ENCODE measurements around the gene HMBS. TPM values are rescaled to one million over a fixed set of nuclear protein-coding genes. Genes with fewer than 3 reads are reported as not detected.

HMBS gene
- total RNA-seq, 5 donors from 2014 or later (not counting 1 experiment from before 2014, with no cell fraction given) = 6.7 to 17.8 (median 12.3) TPM

DNA sequence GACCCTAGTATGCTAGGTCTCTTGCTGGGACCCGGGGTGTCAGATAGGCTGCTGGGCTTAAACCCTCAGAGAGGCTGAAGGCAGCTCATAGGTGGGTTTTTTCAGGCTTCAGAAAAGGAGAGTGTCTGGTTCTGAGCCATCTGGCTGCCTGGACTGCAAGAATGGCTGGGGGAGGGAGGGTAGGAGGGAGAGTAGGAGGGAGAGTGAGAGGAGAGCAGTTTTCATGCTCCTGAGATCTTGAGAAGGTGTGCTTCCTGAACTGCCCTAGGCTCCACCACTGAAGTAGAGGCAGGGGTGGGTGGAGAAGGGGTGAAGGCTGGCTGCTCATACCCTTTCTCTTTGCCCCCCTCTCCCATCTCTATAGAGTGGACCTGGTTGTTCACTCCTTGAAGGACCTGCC lies 4.6 kb downstream of the HMBS start:
- Mint-ChIP-seq H3K27ac (no peak overlapping the region), H3K27me3 (no peaks in the 10 kb centered on the region), H3K4me3 (no peak overlapping the region), H3K9me3 (no peaks in the 10 kb centered on the region), H3K36me3 (peaks cover 11% of the 10 kb centered on the region), H3K4me1 (peaks cover 27 to 41% (median 39%) of the 10 kb centered on the region in 3 donors)
- peaks cover 0 to 3% of the 10 kb centered on the region in 2 donors for H3K36me3 ChIP-seq (ENCODE audit: control insufficient read depth in 2 of 2, extremely low read depth in 1 of 2, insufficient read depth in 1 of 2, low read length in 1 of 2)
- 100% methylated on average over 1 of the region's 1 CpG for WGBS (ENCODE audit: insufficient coverage)
- H3K27me3 ChIP-seq (replicated peaks in 1 of 2; ENCODE audit: control insufficient read depth in 2 of 2, extremely low read depth in 1 of 2, insufficient read depth in 2 of 2, low read length in 1 of 2) = no peaks in the 10 kb centered on the region
- H3K27ac ChIP-seq (ENCODE audit: low read length) = no peak overlapping the region
- CTCF ChIA-PET = interaction anchor here in 1 of 2 donors (1.1 kb wide), 1 partner anchor 45 kb away, joined by 9 read pairs; no protein-coding TSS in a partner anchor
- no peaks in the 10 kb centered on the region for H3K9me3 ChIP-seq
- H3K4me1 ChIP-seq (ENCODE audit: control insufficient read depth in 1 of 2, extremely low read depth in 1 of 2, insufficient read depth in 2 of 2, low read length in 2 of 2) = peaks cover 8 to 49% of the 10 kb centered on the region in 2 experiments
- ATAC-seq (replicated peaks in 1 of 4) (no peak), DNase-seq (no peak)
- no peak overlapping the region for H3K4me3 ChIP-seq (ENCODE audit: control insufficient read depth in 1 of 2, extremely low read depth in 1 of 2, low read length in 1 of 2)
- POLR2A ChIA-PET = no interaction called here

DNA sequence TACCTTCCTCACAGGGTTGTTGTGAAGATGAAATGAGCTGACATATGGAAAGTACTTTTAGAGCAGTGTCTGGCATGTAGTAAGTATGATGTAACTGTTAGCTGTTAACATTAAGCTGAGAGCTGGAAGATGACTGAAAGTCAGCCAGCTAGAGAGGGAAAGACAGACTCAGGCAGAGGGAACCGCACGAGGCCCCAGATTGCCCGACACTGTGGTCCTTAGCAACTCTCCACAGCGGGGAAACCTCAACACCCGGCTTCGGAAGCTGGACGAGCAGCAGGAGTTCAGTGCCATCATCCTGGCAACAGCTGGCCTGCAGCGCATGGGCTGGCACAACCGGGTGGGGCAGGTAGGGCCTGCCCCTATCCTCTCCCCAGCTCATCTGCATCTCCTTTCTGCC lies 6.5 kb downstream of the HMBS start:
- H3K9me3 Mint-ChIP-seq = no peaks in the 10 kb centered on the region
- no peaks in the 10 kb centered on the region for H3K9me3 ChIP-seq
- 99% methylated on average over 8 of the region's 9 CpGs for WGBS (ENCODE audit: insufficient coverage)
- ATAC-seq (replicated peaks in 1 of 4) (no peak), DNase-seq (no peak)
- H3K27ac ChIP-seq (ENCODE audit: low read length) = no peak overlapping the region
- H3K4me1 ChIP-seq (ENCODE audit: control insufficient read depth in 1 of 2, extremely low read depth in 1 of 2, insufficient read depth in 2 of 2, low read length in 2 of 2) = peaks cover 7 to 38% of the 10 kb centered on the region in 2 experiments
- no peak overlapping the region for H3K4me3 Mint-ChIP-seq
- peaks cover 0 to 3% of the 10 kb centered on the region in 2 donors for H3K36me3 ChIP-seq (ENCODE audit: control insufficient read depth in 2 of 2, extremely low read depth in 1 of 2, insufficient read depth in 1 of 2, low read length in 1 of 2)
- H3K27ac Mint-ChIP-seq = no peak overlapping the region
- H3K27me3 Mint-ChIP-seq = no peaks in the 10 kb centered on the region
- H3K4me3 ChIP-seq (ENCODE audit: control insufficient read depth in 1 of 2, extremely low read depth in 1 of 2, low read length in 1 of 2) = no peak overlapping the region
- POLR2A ChIA-PET = interaction anchor here in 1 of 2 donors (0.6 kb wide), 1 partner anchor 261 kb away, joined by 3 read pairs; no protein-coding TSS in a partner anchor
- peaks cover 11% of the 10 kb centered on the region for H3K36me3 Mint-ChIP-seq
- CTCF ChIA-PET = interaction anchor here in 1 of 2 donors (0.7 kb wide), 2 partner anchors 175 to 471 kb away, joined by 4 to 7 read pairs; no protein-coding TSS in a partner anchor
- H3K27me3 ChIP-seq (replicated peaks in 1 of 2; ENCODE audit: control insufficient read depth in 2 of 2, extremely low read depth in 1 of 2, insufficient read depth in 2 of 2, low read length in 1 of 2) = no peaks in the 10 kb centered on the region
- H3K4me1 Mint-ChIP-seq = peaks cover 32 to 35% (median 33%) of the 10 kb centered on the region in 3 donors

- Histone ChIP-seq H3K4me1 (ENCODE audit: control insufficient read depth in 1 of 2, extremely low read depth in 1 of 2, insufficient read depth in 2 of 2, low read length in 2 of 2) (peaks cover 7 to 35% of the 10 kb centered on the region in 2 experiments), H3K36me3 (ENCODE audit: control insufficient read depth in 2 of 2, extremely low read depth in 1 of 2, insufficient read depth in 1 of 2, low read length in 1 of 2) (peaks cover 0 to 13% of the 10 kb centered on the region in 2 donors), H3K4me3 (ENCODE audit: control insufficient read depth in 1 of 2, extremely low read depth in 1 of 2, low read length in 1 of 2) (no peak overlapping the region), H3K27me3 (replicated peaks in 1 of 2; ENCODE audit: control insufficient read depth in 2 of 2, extremely low read depth in 1 of 2, insufficient read depth in 2 of 2, low read length in 1 of 2) (no peaks in the 10 kb centered on the region), H3K9me3 (no peaks in the 10 kb centered on the region), H3K27ac (ENCODE audit: low read length) (no peak overlapping the region)
- Mint-ChIP-seq H3K27ac (peak overlapping the region in 1 of 2 donors; percentile 55), H3K4me1 (peaks cover 32 to 37% (median 34%) of the 10 kb centered on the region in 3 donors), H3K36me3 (peaks cover 19% of the 10 kb centered on the region), H3K9me3 (no peaks in the 10 kb centered on the region), H3K4me3 (peak overlapping the region in 2 of 3 donors; percentile 13 to 98), H3K27me3 (no peaks in the 10 kb centered on the region)
- 94% methylated on average over 8 of the region's 13 CpGs for WGBS (ENCODE audit: insufficient coverage)
- DNase-seq (no peak), ATAC-seq (replicated peaks in 1 of 4) (no peak)
- POLR2A ChIA-PET = interaction anchor here (0.5 to 0.6 kb wide), 4 partner anchors 7 to 234 kb away, joined by 3 to 8 read pairs (median 4); partner anchors contain the start of gene DPAGT1 (in 1 of the 2)
- CTCF ChIA-PET = interaction anchor here (0.7 to 0.9 kb wide), 3 partner anchors 10 to 472 kb away, joined by 4 to 7 read pairs (median 5); partner anchors contain the start of gene DPAGT1 (in 1 of the 2)
Observed at GRCh38 chr11:119091966-119092879, 7.5 kb downstream of the HMBS start.

DNA sequence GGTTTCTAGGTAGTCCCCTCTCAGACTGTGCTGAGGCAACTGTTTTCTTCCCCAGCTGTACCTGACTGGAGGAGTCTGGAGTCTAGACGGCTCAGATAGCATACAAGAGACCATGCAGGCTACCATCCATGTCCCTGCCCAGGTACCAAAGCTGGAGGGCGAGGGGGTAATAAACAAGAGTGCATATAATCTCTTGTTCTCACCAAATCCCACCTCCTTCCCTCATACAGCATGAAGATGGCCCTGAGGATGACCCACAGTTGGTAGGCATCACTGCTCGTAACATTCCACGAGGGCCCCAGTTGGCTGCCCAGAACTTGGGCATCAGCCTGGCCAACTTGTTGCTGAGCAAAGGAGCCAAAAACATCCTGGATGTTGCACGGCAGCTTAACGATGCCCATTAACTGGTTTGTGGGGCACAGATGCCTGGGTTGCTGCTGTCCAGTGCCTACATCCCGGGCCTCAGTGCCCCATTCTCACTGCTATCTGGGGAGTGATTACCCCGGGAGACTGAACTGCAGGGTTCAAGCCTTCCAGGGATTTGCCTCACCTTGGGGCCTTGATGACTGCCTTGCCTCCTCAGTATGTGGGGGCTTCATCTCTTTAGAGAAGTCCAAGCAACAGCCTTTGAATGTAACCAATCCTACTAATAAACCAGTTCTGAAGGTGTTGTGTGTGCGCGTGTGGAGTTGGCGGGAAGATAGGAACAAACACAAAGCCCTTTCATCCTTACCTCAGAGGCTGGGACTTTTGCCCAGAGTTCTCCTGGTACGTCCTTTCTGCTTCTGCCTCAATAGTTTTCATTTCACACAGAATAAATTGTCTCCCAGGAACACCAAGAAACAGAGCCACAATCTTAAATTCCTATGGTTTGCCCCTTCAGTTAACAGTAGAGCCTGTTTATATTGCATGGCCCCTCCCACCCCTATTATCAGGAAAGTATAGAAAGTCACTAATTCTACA lies 8.5 kb downstream of the HMBS start:
- Histone ChIP-seq H3K9me3 (no peaks in the 10 kb centered on the region), H3K4me1 (ENCODE audit: control insufficient read depth in 1 of 2, extremely low read depth in 1 of 2, insufficient read depth in 2 of 2, low read length in 2 of 2) (peaks cover 7 to 29% of the 10 kb centered on the region in 2 experiments), H3K27ac (ENCODE audit: low read length) (peak overlapping the region; percentile 55), H3K4me3 (ENCODE audit: control insufficient read depth in 1 of 2, extremely low read depth in 1 of 2, low read length in 1 of 2) (peak overlapping the region in 1 of 2 donors; percentile 73), H3K36me3 (ENCODE audit: control insufficient read depth in 2 of 2, extremely low read depth in 1 of 2, insufficient read depth in 1 of 2, low read length in 1 of 2) (peaks cover 0 to 22% of the 10 kb centered on the region in 2 donors), H3K27me3 (replicated peaks in 1 of 2; ENCODE audit: control insufficient read depth in 2 of 2, extremely low read depth in 1 of 2, insufficient read depth in 2 of 2, low read length in 1 of 2) (no peaks in the 10 kb centered on the region)
- H3K9me3 Mint-ChIP-seq = no peaks in the 10 kb centered on the region
- H3K4me1 Mint-ChIP-seq = peaks cover 28 to 30% (median 28%) of the 10 kb centered on the region in 3 donors
- H3K36me3 Mint-ChIP-seq = peaks cover 26% of the 10 kb centered on the region
- no peaks in the 10 kb centered on the region for H3K27me3 Mint-ChIP-seq
- ATAC-seq (replicated peaks in 1 of 4) (no peak), DNase-seq (no peak)
- WGBS (ENCODE audit: insufficient coverage) = 64% methylated on average over 6 of the region's 12 CpGs
- H3K27ac Mint-ChIP-seq = peak overlapping the region; percentile 82 to 83
- POLR2A ChIA-PET = interaction anchor here (0.5 to 2.0 kb wide), 3 partner anchors 8 to 9 kb away, joined by 3 to 14 read pairs (median 6); partner anchors contain the start of genes DPAGT1 (in 1 of the 2) and HMBS (in 1 of the 2)
- H3K4me3 Mint-ChIP-seq = peak overlapping the region; percentile 88 to 98 (median 92)
- CTCF ChIA-PET = interaction anchor here in 1 of 2 donors (0.9 kb wide), 1 partner anchor 9 kb away, joined by 5 read pairs; the partner anchor contains the start of gene DPAGT1

DNA sequence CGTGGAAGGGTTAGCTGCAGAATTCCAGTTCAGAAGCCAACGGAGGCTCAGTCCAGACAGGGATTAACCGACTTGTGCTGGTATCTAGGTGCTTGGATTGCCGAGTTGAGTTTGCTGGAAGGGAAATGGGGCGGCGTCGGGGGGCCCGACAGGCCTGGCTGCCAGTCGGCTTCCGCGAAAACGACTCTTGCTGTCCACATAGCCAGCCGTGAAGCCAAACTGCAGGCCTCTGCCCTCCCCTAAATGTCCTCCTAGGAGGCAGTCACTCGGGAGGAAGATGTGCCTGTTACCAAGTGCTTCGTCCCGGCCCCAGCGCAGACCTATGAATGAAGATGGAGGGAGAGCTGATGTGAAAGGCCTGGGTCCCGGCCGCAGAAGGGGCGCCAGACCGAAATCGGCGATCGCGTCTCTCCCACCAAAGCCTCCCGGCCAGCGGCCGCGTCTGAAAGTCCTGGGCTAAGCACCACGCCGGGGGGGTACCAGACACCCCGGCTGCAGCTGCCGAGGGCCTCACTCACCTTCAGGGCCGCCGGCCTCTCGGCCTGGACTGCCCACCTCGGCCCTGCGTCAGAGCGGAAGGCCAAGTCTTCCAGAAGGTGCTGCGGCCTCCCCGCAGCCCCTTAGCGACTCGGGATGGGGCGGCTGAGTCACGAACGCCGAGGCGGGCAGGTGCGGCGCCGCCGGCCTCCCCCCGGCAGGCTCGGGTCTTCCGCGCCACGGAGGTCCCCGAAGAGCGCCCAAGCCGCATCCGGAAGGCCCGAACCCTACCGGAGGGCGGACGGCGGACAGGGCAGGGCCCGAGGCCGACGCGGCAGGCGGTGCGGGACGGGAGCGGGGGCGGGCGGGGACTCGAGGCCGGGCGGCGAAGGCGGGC lies 9.5 kb downstream of the HMBS start:
- ATAC-seq (replicated peaks in 1 of 4) = peak; percentile 2 to 13 (median 6)
- peak overlapping the region; percentile 73 to 95 for H3K4me3 ChIP-seq (ENCODE audit: control insufficient read depth in 1 of 2, extremely low read depth in 1 of 2, low read length in 1 of 2)
- Mint-ChIP-seq H3K4me3 (peak overlapping the region; percentile 88 to 98 (median 92)), H3K27me3 (no peaks in the 10 kb centered on the region), H3K4me1 (peaks cover 30 to 32% (median 31%) of the 10 kb centered on the region in 3 donors), H3K27ac (peak overlapping the region; percentile 90 to 93), H3K36me3 (peaks cover 35% of the 10 kb centered on the region), H3K9me3 (no peaks in the 10 kb centered on the region)
- peaks cover 7 to 29% of the 10 kb centered on the region in 2 experiments for H3K4me1 ChIP-seq (ENCODE audit: control insufficient read depth in 1 of 2, extremely low read depth in 1 of 2, insufficient read depth in 2 of 2, low read length in 2 of 2)
- ChIA-PET POLR2A (interaction anchor here (0.5 to 2.0 kb wide), 14 partner anchors 8 to 166 kb away, joined by 3 to 15 read pairs (median 4); partner anchors contain the start of genes C2CD2L (in 2 of the 2), VPS11 (in 2 of the 2), DPAGT1 (in 1 of the 2) and HINFP (in 1 of the 2)), CTCF (interaction anchor here (0.6 to 1.7 kb wide), 4 partner anchors 9 to 103 kb away, joined by 3 to 7 read pairs (median 5); partner anchors contain the start of genes C2CD2L (in 1 of the 2), HINFP (in 1 of the 2) and HMBS (in 1 of the 2))
- no peaks in the 10 kb centered on the region for H3K27me3 ChIP-seq (replicated peaks in 1 of 2; ENCODE audit: control insufficient read depth in 2 of 2, extremely low read depth in 1 of 2, insufficient read depth in 2 of 2, low read length in 1 of 2)
- under 1% methylated on average over 70 of the region's 81 CpGs for WGBS (ENCODE audit: insufficient coverage)
- H3K27ac ChIP-seq (ENCODE audit: low read length) = peak overlapping the region; percentile 55
- DNase-seq = peak in 18 of 35 experiments; percentile 6 to 59 (median 28)
- peaks cover 0 to 28% of the 10 kb centered on the region in 2 donors for H3K36me3 ChIP-seq (ENCODE audit: control insufficient read depth in 2 of 2, extremely low read depth in 1 of 2, insufficient read depth in 1 of 2, low read length in 1 of 2)
- no peaks in the 10 kb centered on the region for H3K9me3 ChIP-seq
